Measurements from ENCODE around the gene TMEM165. TPM values are rescaled to one million over a fixed set of nuclear protein-coding genes. Genes with fewer than 3 reads are reported as not detected.

TMEM165 gene
- total and polyA plus RNA-seq, 2 of the 4 experiments (the other 2 are of a cell fraction), result 49.6 to 83.0 TPM

DNA sequence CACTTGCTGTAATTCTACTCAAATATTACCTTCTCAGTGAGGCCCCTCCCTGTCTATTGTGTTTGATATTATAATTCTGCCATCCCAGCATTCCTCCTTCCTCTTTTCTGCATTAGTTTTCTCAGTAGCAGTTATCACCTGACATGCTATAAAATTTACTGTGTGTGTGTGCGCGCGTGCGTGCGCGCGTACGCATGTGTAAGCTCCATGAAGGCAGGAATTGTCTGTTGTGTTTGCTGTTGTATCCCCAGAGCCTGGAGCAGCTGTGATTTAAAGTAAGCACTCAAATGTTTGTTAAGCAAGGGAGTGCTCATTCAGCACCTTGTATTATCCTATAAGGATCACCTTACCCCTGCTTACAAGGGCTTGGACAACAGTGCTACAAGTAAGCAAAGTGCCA, 41.1 kb upstream of the TMEM165 start:
- TF ChIP-seq CEBPB (IDR thresholded peaks at IDR 0.05; ENCODE audit: low read depth, low read length), result no peak
- TF ChIP-seq MAFK (IDR thresholded peaks at IDR 0.05; ENCODE audit: low read depth, low read length), result no peak
- TF ChIP-seq RFX5 (IDR thresholded peaks at IDR 0.05; ENCODE audit: low read depth, low read length), result no peak
- TF ChIP-seq SMC3 (IDR thresholded peaks at IDR 0.05; ENCODE audit: low read depth, low read length), result no peak
- no peak for TF ChIP-seq MXI1 (IDR thresholded peaks at IDR 0.05; ENCODE audit: borderline replicate concordance, low read depth, low read length)
- TF ChIP-seq, protein P1, sequence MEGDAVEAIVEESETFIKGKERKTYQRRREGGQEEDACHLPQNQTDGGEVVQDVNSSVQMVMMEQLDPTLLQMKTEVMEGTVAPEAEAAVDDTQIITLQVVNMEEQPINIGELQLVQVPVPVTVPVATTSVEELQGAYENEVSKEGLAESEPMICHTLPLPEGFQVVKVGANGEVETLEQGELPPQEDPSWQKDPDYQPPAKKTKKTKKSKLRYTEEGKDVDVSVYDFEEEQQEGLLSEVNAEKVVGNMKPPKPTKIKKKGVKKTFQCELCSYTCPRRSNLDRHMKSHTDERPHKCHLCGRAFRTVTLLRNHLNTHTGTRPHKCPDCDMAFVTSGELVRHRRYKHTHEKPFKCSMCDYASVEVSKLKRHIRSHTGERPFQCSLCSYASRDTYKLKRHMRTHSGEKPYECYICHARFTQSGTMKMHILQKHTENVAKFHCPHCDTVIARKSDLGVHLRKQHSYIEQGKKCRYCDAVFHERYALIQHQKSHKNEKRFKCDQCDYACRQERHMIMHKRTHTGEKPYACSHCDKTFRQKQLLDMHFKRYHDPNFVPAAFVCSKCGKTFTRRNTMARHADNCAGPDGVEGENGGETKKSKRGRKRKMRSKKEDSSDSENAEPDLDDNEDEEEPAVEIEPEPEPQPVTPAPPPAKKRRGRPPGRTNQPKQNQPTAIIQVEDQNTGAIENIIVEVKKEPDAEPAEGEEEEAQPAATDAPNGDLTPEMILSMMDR (conservative IDR thresholded peaks at IDR 0.05; ENCODE audit: low read depth, low read length), result no peak
- TF ChIP-seq, protein P2, sequence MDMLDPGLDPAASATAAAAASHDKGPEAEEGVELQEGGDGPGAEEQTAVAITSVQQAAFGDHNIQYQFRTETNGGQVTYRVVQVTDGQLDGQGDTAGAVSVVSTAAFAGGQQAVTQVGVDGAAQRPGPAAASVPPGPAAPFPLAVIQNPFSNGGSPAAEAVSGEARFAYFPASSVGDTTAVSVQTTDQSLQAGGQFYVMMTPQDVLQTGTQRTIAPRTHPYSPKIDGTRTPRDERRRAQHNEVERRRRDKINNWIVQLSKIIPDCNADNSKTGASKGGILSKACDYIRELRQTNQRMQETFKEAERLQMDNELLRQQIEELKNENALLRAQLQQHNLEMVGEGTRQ (IDR thresholded peaks at IDR 0.05; ENCODE audit: low read depth, low read length), result no peak
- TF ChIP-seq CHD1 (IDR thresholded peaks at IDR 0.05; ENCODE audit: low read depth, low read length), result no peak
- no peak for TF ChIP-seq NFE2L2 (IDR thresholded peaks at IDR 0.05; ENCODE audit: low read depth, low read length)
- no peak for TF ChIP-seq RAD21 (IDR thresholded peaks at IDR 0.05; ENCODE audit: low read length)
- TF ChIP-seq, protein P3, sequence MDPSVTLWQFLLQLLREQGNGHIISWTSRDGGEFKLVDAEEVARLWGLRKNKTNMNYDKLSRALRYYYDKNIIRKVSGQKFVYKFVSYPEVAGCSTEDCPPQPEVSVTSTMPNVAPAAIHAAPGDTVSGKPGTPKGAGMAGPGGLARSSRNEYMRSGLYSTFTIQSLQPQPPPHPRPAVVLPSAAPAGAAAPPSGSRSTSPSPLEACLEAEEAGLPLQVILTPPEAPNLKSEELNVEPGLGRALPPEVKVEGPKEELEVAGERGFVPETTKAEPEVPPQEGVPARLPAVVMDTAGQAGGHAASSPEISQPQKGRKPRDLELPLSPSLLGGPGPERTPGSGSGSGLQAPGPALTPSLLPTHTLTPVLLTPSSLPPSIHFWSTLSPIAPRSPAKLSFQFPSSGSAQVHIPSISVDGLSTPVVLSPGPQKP (IDR thresholded peaks at IDR 0.05; ENCODE audit: borderline replicate concordance, low read depth, low read length), result no peak
- TF ChIP-seq BHLHE40 (IDR thresholded peaks at IDR 0.05; ENCODE audit: low read depth, low read length), result no peak
- H2AFZ ChIP-seq (replicated peaks; ENCODE audit: low read length, poor library complexity), result no peak overlapping the region
- DNase-seq (no peak), ATAC-seq (ENCODE audit: low read depth) (no peak)
- H3K18ac ChIP-seq (ENCODE audit: low read depth, low read length), result no peak overlapping the region
- H3K36me3 ChIP-seq (ENCODE audit: control insufficient read depth, insufficient read depth, low read length), result no peaks in the 10 kb centered on the region
- CTCF ChIA-PET, result interaction anchor here (0.8 kb wide), 1 partner anchor 91 kb away, joined by 3 read pairs; no protein-coding TSS in a partner anchor
- no peaks in the 10 kb centered on the region for H3K27me3 ChIP-seq (ENCODE audit: control insufficient read depth, insufficient read depth, low read length)
- dilution Hi-C loops (cut with HindIII; ENCODE audit: low sequenced_read_pairs, unreplicated experiment) (no loop called here), in situ Hi-C loops (cut with MboI; ENCODE audit: low sequenced_read_pairs) (no loop called here), intact Hi-C loops (cut with micrococcal nuclease) (no loop called here)
- H4K20me1 ChIP-seq (ENCODE audit: insufficient read depth, low read length), result no peaks in the 10 kb centered on the region
- no peak overlapping the region for H2BK15ac ChIP-seq (ENCODE audit: low read depth, low read length)
- POLR2A ChIA-PET (ENCODE audit: unreplicated experiment), result no interaction called here
- H3K4me1 ChIP-seq (ENCODE audit: control insufficient read depth, insufficient read depth, low read length), result peaks cover 10% of the 10 kb centered on the region
- H3K23ac ChIP-seq (ENCODE audit: low read depth, low read length), result no peak overlapping the region
- H2AK5ac ChIP-seq (ENCODE audit: low read depth, low read length), result no peak overlapping the region
- H3K9ac ChIP-seq (ENCODE audit: low read depth, low read length), result no peak overlapping the region
- no peaks in the 10 kb centered on the region for H3K9me3 ChIP-seq (ENCODE audit: control insufficient read depth, insufficient read depth, low read length)
- H3K4me3 ChIP-seq (ENCODE audit: insufficient read depth, low read depth, low read length), result no peak overlapping the region
- H3K79me1 ChIP-seq (ENCODE audit: low read depth in 1 of 2, low read length in 2 of 2), result peaks cover 0 to 20% of the 10 kb centered on the region in 2 experiments; a peak in 2 of 4 replicates
- no peak overlapping the region for H2BK20ac ChIP-seq (ENCODE audit: low read depth, low read length)
- no TSS peak for BruUV-seq (replicated peaks)
- H2BK120ac ChIP-seq (ENCODE audit: low read depth, low read length), result no peak overlapping the region
- no peak overlapping the region for H4K8ac ChIP-seq (ENCODE audit: low read depth in 2 of 2, low read length in 2 of 2)
- no peak overlapping the region for H4K5ac ChIP-seq (ENCODE audit: low read depth, low read length)
- no peak overlapping the region for H4K91ac ChIP-seq (ENCODE audit: insufficient read depth, low read depth, low read length)
- H3K14ac ChIP-seq (replicated peaks; ENCODE audit: low read depth, low read length), result no peak overlapping the region
- H3K4me2 ChIP-seq (ENCODE audit: low read depth, low read length), result no peak overlapping the region
- no peak overlapping the region for H3K4ac ChIP-seq (ENCODE audit: low read depth, low read length)
- peaks cover 11% of the 10 kb centered on the region for H3K9me1 ChIP-seq (ENCODE audit: insufficient read depth, low read length)
- H2AK9ac ChIP-seq (replicated peaks; ENCODE audit: low read depth, low read length, poor library complexity), result no peak overlapping the region
- no peak overlapping the region for H2BK5ac ChIP-seq (ENCODE audit: low read depth, low read length, poor library complexity, severe bottlenecking)
- H3K27ac ChIP-seq (ENCODE audit: insufficient read depth, low read length), result no peak overlapping the region
- no CpG with 5 or more reads among the region's 8 CpGs for WGBS, 2 experiments (ENCODE audit: extremely low coverage in 2 of 2, insufficient read length in 1 of 2)
- H3K56ac ChIP-seq (ENCODE audit: extremely low read depth, insufficient read depth, low read length), result no peak overlapping the region
